ENCODE data around the gene FAM83E.
"Not testable (repeated sequence)": the region's sequence is repeated elsewhere in the genome, so short reads cannot be mapped to it uniquely, and the experiment has no call there.

FAM83E gene

DNA sequence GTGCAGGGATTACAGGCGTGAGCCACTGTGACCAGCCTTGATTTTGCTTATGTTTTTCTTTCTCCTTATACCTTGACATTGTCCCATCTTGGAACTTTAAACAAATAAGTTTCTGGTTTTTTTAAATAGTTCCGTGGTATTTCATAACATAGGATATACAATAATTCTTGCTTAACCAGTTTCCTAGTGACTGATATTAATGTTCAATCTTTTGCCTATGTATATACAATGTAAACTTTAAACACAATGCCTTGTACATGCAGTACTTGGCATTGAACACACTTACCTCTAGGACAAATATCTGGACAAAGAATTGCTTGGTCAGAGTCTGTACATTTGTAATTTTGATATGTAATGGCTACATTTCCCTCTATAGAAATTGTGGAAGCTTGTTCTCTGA, 32.7 kb downstream of the FAM83E start:
- TF ChIP-seq, protein P1, sequence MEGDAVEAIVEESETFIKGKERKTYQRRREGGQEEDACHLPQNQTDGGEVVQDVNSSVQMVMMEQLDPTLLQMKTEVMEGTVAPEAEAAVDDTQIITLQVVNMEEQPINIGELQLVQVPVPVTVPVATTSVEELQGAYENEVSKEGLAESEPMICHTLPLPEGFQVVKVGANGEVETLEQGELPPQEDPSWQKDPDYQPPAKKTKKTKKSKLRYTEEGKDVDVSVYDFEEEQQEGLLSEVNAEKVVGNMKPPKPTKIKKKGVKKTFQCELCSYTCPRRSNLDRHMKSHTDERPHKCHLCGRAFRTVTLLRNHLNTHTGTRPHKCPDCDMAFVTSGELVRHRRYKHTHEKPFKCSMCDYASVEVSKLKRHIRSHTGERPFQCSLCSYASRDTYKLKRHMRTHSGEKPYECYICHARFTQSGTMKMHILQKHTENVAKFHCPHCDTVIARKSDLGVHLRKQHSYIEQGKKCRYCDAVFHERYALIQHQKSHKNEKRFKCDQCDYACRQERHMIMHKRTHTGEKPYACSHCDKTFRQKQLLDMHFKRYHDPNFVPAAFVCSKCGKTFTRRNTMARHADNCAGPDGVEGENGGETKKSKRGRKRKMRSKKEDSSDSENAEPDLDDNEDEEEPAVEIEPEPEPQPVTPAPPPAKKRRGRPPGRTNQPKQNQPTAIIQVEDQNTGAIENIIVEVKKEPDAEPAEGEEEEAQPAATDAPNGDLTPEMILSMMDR (IDR thresholded peaks at IDR 0.05), result no peak
- Histone ChIP-seq H3K27ac (no peak overlapping the region), H3K4me3 (no peak overlapping the region)
- DNase-seq (ENCODE audit: low spot score), result no peak

GRCh38 chr19:48578891-48579290, 36.0 kb downstream of the FAM83E start:
- DNase-seq (ENCODE audit: low spot score), result no peak
- no peak overlapping the region for H3K4me3 ChIP-seq
- H3K27ac ChIP-seq, result no peak overlapping the region
- TF ChIP-seq, protein P1 (IDR thresholded peaks at IDR 0.05), result no peak

DNA sequence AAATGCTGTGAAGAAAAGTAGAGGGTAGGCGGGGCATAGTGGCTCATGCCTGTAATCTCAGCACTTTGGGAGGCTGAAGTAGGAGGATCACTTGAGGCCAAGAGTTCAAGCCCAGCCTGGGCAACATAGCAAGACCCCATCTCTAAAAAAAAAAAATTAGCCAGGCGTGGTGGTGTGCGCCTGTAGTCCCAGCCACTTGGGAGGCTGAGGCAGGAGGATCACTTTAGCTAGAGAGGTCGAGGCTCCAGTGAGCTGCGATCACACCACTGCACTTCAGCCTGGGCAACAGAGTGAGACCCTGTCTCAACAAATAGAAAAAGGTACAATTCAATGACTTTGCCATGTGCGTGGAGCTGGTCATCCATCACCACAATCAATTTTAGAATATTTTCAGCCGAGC, 37.0 kb downstream of the FAM83E start:
- DNase-seq (ENCODE audit: low spot score); H3K27ac ChIP-seq; H3K4me3 ChIP-seq: not testable (repeated sequence)

DNA sequence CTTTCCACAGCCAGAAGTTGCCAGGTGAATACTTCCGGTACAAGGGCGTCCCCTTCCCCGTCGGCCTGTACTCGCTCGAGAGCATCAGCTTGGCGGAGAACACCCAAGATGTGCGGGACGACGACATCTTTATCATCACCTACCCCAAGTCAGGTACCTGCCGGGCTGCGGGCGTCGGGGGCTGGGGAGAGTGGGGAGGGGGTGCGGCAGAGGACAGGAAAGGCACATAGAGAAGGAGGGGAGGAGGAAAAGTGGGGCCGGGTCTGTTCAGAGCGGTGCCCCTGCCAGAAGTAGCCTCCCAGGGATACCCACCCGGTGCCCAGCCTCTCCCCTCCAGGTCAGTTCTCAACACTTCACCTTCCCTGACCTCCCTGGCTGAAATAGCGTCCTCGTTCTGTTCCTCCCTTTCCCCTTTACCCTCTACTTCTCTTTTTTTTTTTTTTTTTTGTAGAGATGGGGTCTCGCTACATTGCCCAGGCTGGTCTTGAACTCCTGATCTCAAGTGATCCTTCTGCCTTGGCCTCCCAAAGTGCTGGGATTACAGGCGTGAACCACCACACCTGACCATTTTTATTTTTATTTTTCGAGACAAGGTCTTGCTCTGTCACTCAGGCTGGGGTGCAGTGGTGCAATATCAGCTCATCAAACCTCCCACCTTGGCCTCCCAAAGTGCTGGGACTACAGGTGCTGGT, 38.8 kb downstream of the FAM83E start:
- TF ChIP-seq, protein P1 (IDR thresholded peaks at IDR 0.05), result no peak
- Histone ChIP-seq H3K27ac (no peak overlapping the region), H3K4me3 (no peak overlapping the region)
- no peak for DNase-seq (ENCODE audit: low spot score)

DNA sequence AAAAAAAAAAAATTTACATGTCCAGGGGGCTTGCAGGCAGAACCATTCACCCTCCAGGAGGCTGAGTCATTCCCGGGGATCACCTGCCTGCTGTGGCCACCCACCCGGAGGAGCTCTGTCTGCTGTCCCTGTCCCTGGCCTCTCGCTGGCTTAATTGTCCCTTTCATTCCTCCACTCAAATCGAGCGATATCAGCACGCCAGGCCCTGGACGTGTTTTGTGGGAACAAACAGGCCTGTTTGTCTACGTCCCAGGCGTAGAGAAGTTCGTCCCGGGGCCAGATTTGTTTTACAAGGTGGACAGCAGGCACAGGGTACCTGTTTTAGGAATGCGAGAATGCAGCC, 41.7 kb downstream of the FAM83E start:
- TF ChIP-seq, protein P1 (IDR thresholded peaks at IDR 0.05), result no peak
- Histone ChIP-seq H3K4me3 (no peak overlapping the region), H3K27ac (no peak overlapping the region)
- no peak for DNase-seq (ENCODE audit: low spot score)

DNA sequence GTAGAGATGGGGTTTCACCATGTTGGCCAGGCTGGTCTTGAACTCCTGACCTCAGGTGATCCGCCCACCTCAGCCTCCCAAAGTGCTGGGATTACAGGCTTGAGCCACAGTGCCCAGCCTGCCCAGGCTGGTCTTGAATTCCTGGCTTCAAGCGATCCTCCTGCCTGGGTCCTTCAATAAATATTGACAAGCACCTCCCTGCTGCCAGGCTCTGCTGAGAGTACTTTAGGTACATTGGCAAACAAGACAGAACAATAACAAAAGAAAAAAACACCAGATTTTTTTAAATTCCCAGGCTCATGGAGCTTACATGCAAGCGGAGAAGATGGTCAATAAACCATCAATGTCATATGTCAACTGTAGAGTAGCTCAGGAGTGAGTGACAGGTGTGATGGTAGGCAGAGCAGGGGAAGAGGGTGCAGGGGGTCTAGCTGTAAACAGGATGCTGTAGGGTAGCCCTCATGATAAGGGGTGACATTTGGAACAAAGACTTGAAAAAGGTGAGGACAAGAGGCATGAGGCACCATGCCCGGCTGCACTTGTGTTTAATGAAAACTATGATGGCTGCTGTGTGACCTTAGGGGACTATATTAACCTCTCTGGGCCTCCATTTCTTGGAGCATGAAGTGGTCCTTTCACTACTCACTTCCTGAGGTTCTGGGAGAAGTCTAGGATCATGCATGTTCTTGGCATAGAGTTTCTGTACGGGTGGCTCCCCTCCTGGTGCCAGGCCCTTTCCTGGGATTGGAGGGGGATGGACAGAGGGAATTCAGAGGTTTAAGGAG, 43.3 kb downstream of the FAM83E start:
- H3K4me3 ChIP-seq, result no peak overlapping the region
- H3K27ac ChIP-seq, result no peak overlapping the region
- no peak for DNase-seq (ENCODE audit: low spot score)
- TF ChIP-seq, protein P1 (IDR thresholded peaks at IDR 0.05), result no peak

GRCh38 chr19:48569814-48570213, 45.1 kb downstream of the FAM83E start:
- Histone ChIP-seq H3K27ac (no peak overlapping the region), H3K4me3 (no peak overlapping the region)
- no peak for DNase-seq (ENCODE audit: low spot score)
- TF ChIP-seq, protein P1 (IDR thresholded peaks at IDR 0.05), result no peak

All from coronary artery (tissue), 2 donors.